ENCODE measurements around the gene ASIC4. TPM values are rescaled to one million over a fixed set of nuclear protein-coding genes. Genes with fewer than 3 reads are reported as not detected.

ASIC4 gene
- total RNA-seq, 1 experiment from 2014 or later, result 2.1 TPM

DNA sequence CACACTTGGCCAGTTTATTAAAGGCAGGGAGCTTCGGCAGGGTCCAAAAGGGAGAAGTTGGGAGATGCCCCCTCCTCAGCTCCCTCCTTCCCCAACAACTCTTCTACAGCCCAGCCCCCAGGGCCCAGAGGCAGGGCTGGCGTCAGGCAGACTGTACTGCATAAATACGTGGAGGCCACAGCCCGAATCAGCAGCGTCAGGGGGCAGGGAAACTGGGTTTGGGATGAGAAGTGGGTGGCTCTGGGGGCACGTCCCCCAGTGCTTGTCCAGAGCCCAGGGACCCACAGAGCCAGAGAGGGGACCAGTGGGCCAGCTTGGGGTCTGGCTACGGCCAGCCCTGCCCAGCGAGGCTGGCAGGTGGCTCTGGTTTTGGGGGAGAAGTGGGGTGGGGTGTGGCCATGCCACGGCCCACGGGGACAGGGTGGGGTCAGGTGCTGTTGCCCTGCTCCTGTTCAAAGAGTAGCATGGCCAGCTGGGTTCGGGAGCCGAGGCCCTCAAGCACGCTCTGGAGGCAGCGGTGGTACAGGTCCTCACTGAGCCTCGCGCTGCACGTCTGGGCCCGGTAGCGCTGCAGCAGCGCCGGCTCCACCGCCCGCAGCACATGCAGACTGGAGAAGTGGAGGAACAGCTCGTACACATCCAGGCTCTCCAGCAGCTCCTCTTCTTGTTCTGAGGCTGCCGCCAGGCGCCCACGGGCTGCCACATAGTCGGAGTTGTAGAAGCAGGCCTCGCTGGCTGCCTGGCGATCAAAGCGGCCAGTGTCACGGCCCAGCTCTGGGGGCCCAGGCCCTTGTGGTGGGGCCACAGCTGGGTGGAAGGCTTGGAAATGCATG, 24.9 kb downstream of the ASIC4 start:
- Histone ChIP-seq H3K9ac (ENCODE audit: low read length) (peak overlapping the region; percentile 24; the same call in 1 of the 2 replicates), H4K20me1 (ENCODE audit: insufficient read depth) (peaks cover 6% of the 10 kb centered on the region; the same call in 1 of the 2 replicates), H3K27me3 (ENCODE audit: insufficient read depth, low read length) (no peaks in the 10 kb centered on the region), H3K4me2 (ENCODE audit: low read length) (peak overlapping the region; percentile 57), H3K9me3 (ENCODE audit: control insufficient read depth in 1 of 2, insufficient read depth in 1 of 2, low read depth in 1 of 2, low read length in 2 of 2) (no peaks in the 10 kb centered on the region), H3K36me3 (ENCODE audit: control insufficient read depth in 1 of 2, insufficient read depth in 2 of 2, low read length in 2 of 2) (peaks cover 0 to 28% of the 10 kb centered on the region in 2 experiments; a peak in 2 of 4 replicates), H3K79me2 (ENCODE audit: insufficient read depth, low read length) (peaks cover 49% of the 10 kb centered on the region), H2AFZ (ENCODE audit: low read depth, low read length, poor library complexity, severe bottlenecking) (no peak overlapping the region), H3K27ac (ENCODE audit: low read depth, low read length) (peak overlapping the region; percentile 49; the same call in 1 of the 2 replicates), H3K4me1 (ENCODE audit: control insufficient read depth in 1 of 2, insufficient read depth in 2 of 2, low read length in 2 of 2) (peaks cover 22 to 76% of the 10 kb centered on the region in 2 experiments), H3K9me2 (ENCODE audit: insufficient read depth) (no peaks in the 10 kb centered on the region), H3K4me3 (replicated peaks in 1 of 2; ENCODE audit: low read depth in 1 of 2, low read length in 2 of 2) (no peak overlapping the region)
- no TSS peak for BruUV-seq (replicated peaks)
- ATAC-seq, result no peak
- no peak for DNase-seq (ENCODE audit: low read depth, low spot score)
- ChIA-PET RAD21 (ENCODE audit: low non-redundant PET in 1 of 2, low total read pairs in 2 of 2, uncharacterized antibody in 2 of 2, unreplicated experiment in 2 of 2) (no interaction called here), CTCF (interaction anchor here (1.4 to 3.0 kb wide), 3 partner anchors 8 to 150 kb away, joined by 3 to 15 read pairs (median 5); no protein-coding TSS in a partner anchor), POLR2A (interaction anchor here (1.2 to 1.3 kb wide), 2 partner anchors 41 to 150 kb away, joined by 3 to 4 read pairs; no protein-coding TSS in a partner anchor)
- TF ChIP-seq RAD21 (IDR thresholded peaks at IDR 0.05; ENCODE audit: low read depth) (no peak), SIN3A (IDR thresholded peaks at IDR 0.05; ENCODE audit: low read depth) (no peak), ZFX (IDR thresholded peaks at IDR 0.05) (no peak), POLR2AphosphoS5 (IDR thresholded peaks at IDR 0.05; ENCODE audit: low read depth, low read length) (no peak), YY1 (IDR thresholded peaks at IDR 0.05; ENCODE audit: extremely low read depth, insufficient replicate concordance, low read depth, low read length) (no peak), CEBPB (IDR thresholded peaks at IDR 0.05; ENCODE audit: low read depth) (no peak), ELF1 (IDR thresholded peaks at IDR 0.05; ENCODE audit: borderline replicate concordance, low read depth) (no peak), SP1 (IDR thresholded peaks at IDR 0.05; ENCODE audit: low read depth) (no peak), EGR1 (IDR thresholded peaks at IDR 0.05; ENCODE audit: low read depth) (no peak), JUND (IDR thresholded peaks at IDR 0.05) (no peak), TCF7L2 (IDR thresholded peaks at IDR 0.05; ENCODE audit: borderline replicate concordance, extremely low read depth, insufficient read depth, insufficient read length) (no peak), ZNF274 (IDR thresholded peaks at IDR 0.05; ENCODE audit: low read depth, low read length) (no peak), SRF (IDR thresholded peaks at IDR 0.05; ENCODE audit: low read depth) (no peak), CTCF (IDR thresholded peaks at IDR 0.05 in 2 of 3, conservative IDR thresholded peaks at IDR 0.05 in 1 of 3; ENCODE audit: borderline replicate concordance in 1 of 3, insufficient read depth in 1 of 3, low read depth in 2 of 3, low read length in 2 of 3) (no peak), CBX3 (IDR thresholded peaks at IDR 0.05; ENCODE audit: low read depth) (no peak)
- TF ChIP-seq, protein P1, sequence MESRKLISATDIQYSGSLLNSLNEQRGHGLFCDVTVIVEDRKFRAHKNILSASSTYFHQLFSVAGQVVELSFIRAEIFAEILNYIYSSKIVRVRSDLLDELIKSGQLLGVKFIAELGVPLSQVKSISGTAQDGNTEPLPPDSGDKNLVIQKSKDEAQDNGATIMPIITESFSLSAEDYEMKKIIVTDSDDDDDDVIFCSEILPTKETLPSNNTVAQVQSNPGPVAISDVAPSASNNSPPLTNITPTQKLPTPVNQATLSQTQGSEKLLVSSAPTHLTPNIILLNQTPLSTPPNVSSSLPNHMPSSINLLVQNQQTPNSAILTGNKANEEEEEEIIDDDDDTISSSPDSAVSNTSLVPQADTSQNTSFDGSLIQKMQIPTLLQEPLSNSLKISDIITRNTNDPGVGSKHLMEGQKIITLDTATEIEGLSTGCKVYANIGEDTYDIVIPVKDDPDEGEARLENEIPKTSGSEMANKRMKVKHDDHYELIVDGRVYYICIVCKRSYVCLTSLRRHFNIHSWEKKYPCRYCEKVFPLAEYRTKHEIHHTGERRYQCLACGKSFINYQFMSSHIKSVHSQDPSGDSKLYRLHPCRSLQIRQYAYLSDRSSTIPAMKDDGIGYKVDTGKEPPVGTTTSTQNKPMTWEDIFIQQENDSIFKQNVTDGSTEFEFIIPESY (IDR thresholded peaks at IDR 0.05; ENCODE audit: extremely low read depth, insufficient replicate concordance, low read length), result no peak
- TF ChIP-seq, protein P2, sequence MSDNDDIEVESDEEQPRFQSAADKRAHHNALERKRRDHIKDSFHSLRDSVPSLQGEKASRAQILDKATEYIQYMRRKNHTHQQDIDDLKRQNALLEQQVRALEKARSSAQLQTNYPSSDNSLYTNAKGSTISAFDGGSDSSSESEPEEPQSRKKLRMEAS (IDR thresholded peaks at IDR 0.05), result no peak
- TF ChIP-seq, protein P3, sequence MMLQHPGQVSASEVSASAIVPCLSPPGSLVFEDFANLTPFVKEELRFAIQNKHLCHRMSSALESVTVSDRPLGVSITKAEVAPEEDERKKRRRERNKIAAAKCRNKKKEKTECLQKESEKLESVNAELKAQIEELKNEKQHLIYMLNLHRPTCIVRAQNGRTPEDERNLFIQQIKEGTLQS (IDR thresholded peaks at IDR 0.05), result no peak
- intact Hi-C loops (cut with micrococcal nuclease), result loop anchor here (10.0 kb wide), 1 partner anchor 364 kb away; the partner anchor contains the start of genes CNPPD1, RETREG2 and SLC23A3
